Heart left ventricle (tissue), 16 donors: ENCODE results near the gene PCP2. TPM values are rescaled to one million over a fixed set of nuclear protein-coding genes. Genes with fewer than 3 reads are reported as not detected.

Experiments used
- ATAC-seq, 4 donors: fragments of 200-7000 bp; cut with Tn5 transposase; one replicate each; pipeline ENCODE4 v1.9.1; 2020 to 2022; ENCODE audit warnings: moderate library complexity in 4 of 4, mild to moderate bottlenecking in 3 of 4, moderate number of reproducible peaks in 1 of 4
- DNase-seq, 5 donors: peaks; one replicate each; pipeline ENCODE4 v3.0.0-alpha.2; 2020
- H3K27ac ChIP-seq, 12 donors: fragments of 200-600 bp; sonication (generic) in 4 of 12; one replicate each; pipeline versions ENCODE4 v1.5.0 to v1.8.0; 2016 to 2022; ENCODE audit warnings: mild to moderate bottlenecking in 2 of 12
- H3K27me3 ChIP-seq, 9 donors: fragments of 200-600 bp; sonication (generic) in 2 of 9; one replicate each; pipeline versions ENCODE4 v1.5.1 to v1.8.0; 2016 to 2022; ENCODE audit warnings: mild to moderate bottlenecking in 3 of 9
- H3K36me3 ChIP-seq, 9 donors: fragments of 200-600 bp; sonication (generic) in 2 of 9; one replicate each; pipeline versions ENCODE4 v1.5.0 to v1.8.0; 2018 to 2022; ENCODE audit warnings: mild to moderate bottlenecking in 2 of 9
- H3K4me1 ChIP-seq, 12 donors: fragments of 200-600 bp; sonication (generic) in 4 of 12; one replicate each; pipeline versions ENCODE4 v1.5.0 to v1.8.0; 2016 to 2022; ENCODE audit warnings: mild to moderate bottlenecking in 3 of 12
- H3K4me3 ChIP-seq, 12 donors: fragments of 200-600 bp; sonication (generic) in 4 of 12; one replicate each; pipeline versions ENCODE4 v1.5.0 to v1.8.0; 2017 to 2022; ENCODE audit warnings: mild to moderate bottlenecking in 9 of 12, moderate library complexity in 4 of 12
- H3K9me3 ChIP-seq, 12 donors: fragments of 200-600 bp; sonication (generic) in 4 of 12; one replicate each; pipeline versions ENCODE4 v1.5.0 to v1.8.0; 2016 to 2022; ENCODE audit warnings: mild to moderate bottlenecking in 1 of 12
- CTCF ChIP-seq, 12 donors: fragments of 200-600 bp; sonication (generic) in 4 of 12; IDR thresholded peaks; one replicate each; pipeline versions ENCODE4 v1.5.0 to v1.8.0; 2018 to 2022; ENCODE audit warnings: antibody characterized with exemption in 12 of 12, mild to moderate bottlenecking in 5 of 12
- POLR2A ChIP-seq, 2 donors: fragments of 450-650 bp; IDR thresholded peaks; one replicate each; pipeline ENCODE4 v1.6.1; 2017; ENCODE audit warnings: antibody characterized with exemption in 2 of 2, mild to moderate bottlenecking in 2 of 2, moderate library complexity in 2 of 2
- WGBS, 4 donors: extraction: QIAGEN DNeasy Blood & Tissue Kit in 2 of 4; methylation state at CpG; one replicate each; pipeline versions ENCODE4 v1.1.5 to v1.1.7; 2013 to 2018; 5-methylcytosine and 5-hydroxymethylcytosine counted together
- intact Hi-C, 10 donors: fragments of 100-400 bp; cut with DNase I; formaldehyde crosslinking; loops; one replicate each; pipeline versions ENCODE4 v1.11.1 to v1.14.2; 2022
- polyA plus RNA-seq, 2 donors: library from polyadenylated mRNA; stranded (reverse); fragments of 200-250 nt; gene quantifications; one replicate each; pipeline ENCODE4 v1.2.3, GENCODE V29; 2013
- total RNA-seq, 9 donors: library from RNA; depleted of rRNA in 2 of 9; stranded (reverse); fragments of >200 nt in 2 of 9; fragmentation: NEBNext Ultra II Directional in 3 of 9; extraction: Animal tissue kit (Norgen Biotek cat#: 25700) in 3 of 9; gene quantifications; one replicate each; pipeline versions ENCODE4 v1.1.0 to v1.2.4, GENCODE V29; 2016 to 2023
- donor health status: ischemic (EF 13 %, LVEDD 7.1; RV severe dilation, severe dysfunction).
- donor health status: healthy with polysubstance abuse.
- donor health status: DM: no; HTN: yes; CAD: no.
- donor health status: DM: no; HTN: no; CAD: no.
- donor health status: ischemic (EF 25% LVEDD 6.9; RV normal size, moderate dysfunction).
- donor health status: ischemic (EF 25% LVEDD 5.7; RV mildly dilated, moderate dysfunction).
- donor health status: healthy.
- donor health status: DM: yes; HTN: yes; CAD: no.
- donor health status: ischemic (EF 35%, LVEDD 5.7; RV mildly dilated, moderate dysfunction).
- donor health status: nonischemic (EF 11% LVEDD 7.7; RV severe dilation, severe dysfunction).
- donor health status: DM: yes; HTN: yes; CAD: no.
- donor health status: PGD.
- donor health status: ischemic (EF 29% LVEDD 5.4; RV normal size, mild dysfunction).
- donor health status: nonischemic (EF 23%, LVEDD 6.1; RV moderate dilation, normal function).

The PCP2 gene
- total and polyA plus RNA-seq, 11 donors, result 0.54 to 3.0 (median 1.3) TPM

- WGBS, 4 donors, result 23 to 37% (median 28%) methylated on average over 12 of the region's 12 CpGs
- Histone ChIP-seq H3K4me1 (peaks cover 0 to 41% (median 8%) of the 10 kb centered on the region in 12 donors), H3K27me3 (peaks cover 0 to 30% (median 6%) of the 10 kb centered on the region in 9 donors), H3K36me3 (peaks cover 0 to 8% (median 6%) of the 10 kb centered on the region in 9 donors), H3K27ac (no peak overlapping the region), H3K9me3 (peaks cover 0 to 7% (median 0%) of the 10 kb centered on the region in 12 donors), H3K4me3 (no peak overlapping the region)
- ATAC-seq, result no peak
- intact Hi-C loops, result loop anchor here in 6 of 10 donors (2.0 to 10.0 kb wide), 6 partner anchors 25 to 325 kb away; no protein-coding TSS in a partner anchor
- DNase-seq, result no peak
- TF ChIP-seq POLR2A (IDR thresholded peaks at IDR 0.05), result no peak
- TF ChIP-seq CTCF (IDR thresholded peaks at IDR 0.05), result no peak
Observed at GRCh38 chr19:7677669-7678311, 44.3 kb upstream of the PCP2 start.

- Histone ChIP-seq H3K4me3 (no peak within 1 kb of the TSS), H3K9me3 (peaks cover 0 to 7% (median 0%) of the 10 kb centered on the region in 12 donors), H3K4me1 (peaks cover 0 to 34% (median 3%) of the 10 kb centered on the region in 12 donors), H3K36me3 (no peaks in the 10 kb centered on the region), H3K27me3 (peaks cover 0 to 36% (median 7%) of the 10 kb centered on the region in 9 donors), H3K27ac (no peak within 1 kb of the TSS)
- intact Hi-C loops, result loop anchor here in 6 of 10 donors (5.0 to 10.0 kb wide), 5 partner anchors 105 to 325 kb away; no protein-coding TSS in a partner anchor
- 35 to 42% (median 41%) methylated on average over 10 of the region's 10 CpGs for WGBS, 4 donors
- DNase-seq, result no peak
- TF ChIP-seq CTCF (IDR thresholded peaks at IDR 0.05) (no peak), POLR2A (IDR thresholded peaks at IDR 0.05) (no peak)
- no peak for ATAC-seq
Observed at GRCh38 chr19:7676854-7677253, 43.3 kb upstream of the PCP2 start, which contains the start of gene MCEMP1. Gene MCEMP1, plus strand, starts transcription at chr19:7677090. Its CDS starts 31 bp downstream, at chr19:7677121.

- DNase-seq (peak in 2 of 5 donors; percentile 51 to 58), ATAC-seq (no peak)
- 22 to 43% (median 35%) methylated on average over 4 to 7 of the region's 7 CpGs for WGBS, 4 donors
- peaks cover 0 to 30% (median 1%) of the 10 kb centered on the region in 12 donors for H3K4me1 ChIP-seq
- H3K27ac ChIP-seq, result no peak overlapping the region
- TF ChIP-seq CTCF (IDR thresholded peaks at IDR 0.05) (no peak), POLR2A (IDR thresholded peaks at IDR 0.05) (no peak)
- intact Hi-C loops, result loop anchor here in 6 of 10 donors (5.0 to 10.0 kb wide), 5 partner anchors 104 to 324 kb away; no protein-coding TSS in a partner anchor
- no peaks in the 10 kb centered on the region for H3K36me3 ChIP-seq
- H3K4me3 ChIP-seq, result no peak overlapping the region
- H3K9me3 ChIP-seq, result peaks cover 0 to 7% (median 0%) of the 10 kb centered on the region in 12 donors
- peaks cover 0 to 40% (median 11%) of the 10 kb centered on the region in 9 donors for H3K27me3 ChIP-seq
Observed at GRCh38 chr19:7676376-7676775, 42.9 kb upstream of the PCP2 start.
